ENCODE results near the gene HOXD9. TPM values are rescaled to one million over a fixed set of nuclear protein-coding genes. Genes with fewer than 3 reads are reported as not detected.

Gene HOXD9
- total RNA-seq, 4 donors from 2014 or later: 2.7 to 13.3 (median 7.5) TPM

DNA sequence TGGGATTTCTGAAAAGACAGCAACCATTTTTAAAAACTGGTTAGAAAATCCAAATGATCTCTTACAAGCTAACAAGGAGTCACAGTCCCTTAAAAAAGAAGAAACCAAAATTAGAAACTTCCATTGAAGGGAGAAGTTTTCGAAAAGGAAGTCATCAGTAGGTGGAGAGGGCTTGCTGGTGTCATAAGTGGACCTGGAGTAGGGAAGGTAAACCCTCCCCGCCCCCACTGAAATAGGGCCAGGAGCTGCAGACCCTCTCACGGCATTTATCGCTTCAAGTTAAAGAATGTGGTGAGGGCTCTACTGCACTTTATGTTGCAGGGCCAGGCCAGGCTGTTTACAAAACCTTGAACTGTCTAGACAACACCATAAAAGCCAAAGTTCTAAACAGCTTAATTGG, 12.6 kb upstream of the HOXD9 start:
- intact Hi-C loops (cut with DNase I; ENCODE audit: low total_unique reads): no loop called here
- Histone ChIP-seq H3K4me3 (no peak overlapping the region), H3K4me1 (peaks cover 8 to 38% (median 16%) of the 10 kb centered on the region in 4 donors), H3K9me3 (no peaks in the 10 kb centered on the region), H3K36me3 (no peaks in the 10 kb centered on the region), H3K27ac (peak overlapping the region in 2 of 4 donors; percentile 69 to 73), H3K27me3 (peaks cover 98% of the 10 kb centered on the region)
- 39% methylated on average over 4 of the region's 4 CpGs; no CpG with 5 or more reads in 1 of the 2 donors for WGBS, 2 donors (ENCODE audit: low coverage in 1 of 2)
- in situ Hi-C loops (cut with MboI; ENCODE audit: low pct_ligation_motif_present in 1 of 4, low pct_unique_long_range_greater_than_20kb in 1 of 4, low sequenced_read_pairs in 3 of 4): loop anchor here in 3 of 4 donors (25.0 kb wide), 2 partner anchors 702 to 1027 kb away; no protein-coding TSS in a partner anchor
- TF ChIP-seq POLR2A (IDR thresholded peaks at IDR 0.05): no peak
- no peak for TF ChIP-seq EP300 (IDR thresholded peaks at IDR 0.05; ENCODE audit: low read depth)
- TF ChIP-seq, protein P1, sequence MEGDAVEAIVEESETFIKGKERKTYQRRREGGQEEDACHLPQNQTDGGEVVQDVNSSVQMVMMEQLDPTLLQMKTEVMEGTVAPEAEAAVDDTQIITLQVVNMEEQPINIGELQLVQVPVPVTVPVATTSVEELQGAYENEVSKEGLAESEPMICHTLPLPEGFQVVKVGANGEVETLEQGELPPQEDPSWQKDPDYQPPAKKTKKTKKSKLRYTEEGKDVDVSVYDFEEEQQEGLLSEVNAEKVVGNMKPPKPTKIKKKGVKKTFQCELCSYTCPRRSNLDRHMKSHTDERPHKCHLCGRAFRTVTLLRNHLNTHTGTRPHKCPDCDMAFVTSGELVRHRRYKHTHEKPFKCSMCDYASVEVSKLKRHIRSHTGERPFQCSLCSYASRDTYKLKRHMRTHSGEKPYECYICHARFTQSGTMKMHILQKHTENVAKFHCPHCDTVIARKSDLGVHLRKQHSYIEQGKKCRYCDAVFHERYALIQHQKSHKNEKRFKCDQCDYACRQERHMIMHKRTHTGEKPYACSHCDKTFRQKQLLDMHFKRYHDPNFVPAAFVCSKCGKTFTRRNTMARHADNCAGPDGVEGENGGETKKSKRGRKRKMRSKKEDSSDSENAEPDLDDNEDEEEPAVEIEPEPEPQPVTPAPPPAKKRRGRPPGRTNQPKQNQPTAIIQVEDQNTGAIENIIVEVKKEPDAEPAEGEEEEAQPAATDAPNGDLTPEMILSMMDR (IDR thresholded peaks at IDR 0.05): no peak
- TF ChIP-seq POLR2AphosphoS5 (IDR thresholded peaks at IDR 0.05): no peak
- no peak for DNase-seq

DNA sequence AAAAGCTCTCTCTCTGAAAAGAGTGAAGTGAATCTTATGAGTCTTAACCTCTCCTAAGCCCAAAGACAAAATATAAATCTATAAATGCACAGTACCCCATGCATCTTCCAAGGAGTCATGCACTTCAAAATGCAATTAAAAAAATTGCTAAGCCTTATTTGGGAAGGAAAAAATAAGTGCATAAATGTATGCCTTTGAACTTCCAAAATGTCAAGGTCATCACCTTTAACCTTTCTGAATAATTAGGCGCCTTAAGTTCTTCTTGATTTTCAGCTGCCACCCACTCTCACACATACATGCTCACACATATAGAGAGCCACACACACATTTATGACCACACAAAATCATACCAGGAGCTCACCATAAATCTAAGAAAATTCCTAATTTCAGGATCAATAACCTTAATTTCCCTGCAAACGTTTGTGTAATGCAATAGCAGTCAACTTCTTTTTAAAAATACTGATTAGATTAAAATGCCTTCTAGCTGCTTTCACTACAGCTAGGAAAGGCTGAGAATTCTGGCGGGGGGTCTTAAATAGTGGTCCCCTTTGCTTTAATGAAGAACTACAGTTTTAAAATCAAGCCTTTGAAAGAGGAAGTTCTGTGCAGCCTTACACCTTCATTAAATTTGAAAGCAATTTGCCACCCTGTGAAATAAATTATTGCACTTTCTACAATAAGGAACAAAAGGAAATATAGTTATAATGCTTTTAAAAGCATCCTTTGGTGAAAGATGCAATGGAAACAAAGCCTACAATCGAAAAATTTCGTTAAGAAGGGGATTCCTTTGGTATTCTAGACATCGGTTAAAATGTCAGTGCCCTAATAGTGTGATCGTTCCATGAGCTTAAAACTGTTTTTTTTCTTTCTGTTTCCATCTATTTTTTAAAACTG, 11.9 kb upstream of the HOXD9 start:
- Histone ChIP-seq H3K4me1 (peaks cover 8 to 38% (median 16%) of the 10 kb centered on the region in 4 donors), H3K9me3 (no peaks in the 10 kb centered on the region), H3K36me3 (no peaks in the 10 kb centered on the region), H3K27me3 (peaks cover 98% of the 10 kb centered on the region), H3K4me3 (no peak overlapping the region), H3K27ac (peak overlapping the region in 2 of 4 donors; percentile 69 to 73)
- 30 to 39% methylated on average over 7 of the region's 7 CpGs for WGBS, 2 donors (ENCODE audit: low coverage in 1 of 2)
- TF ChIP-seq EP300 (IDR thresholded peaks at IDR 0.05; ENCODE audit: low read depth) (no peak), POLR2A (IDR thresholded peaks at IDR 0.05) (no peak), POLR2AphosphoS5 (IDR thresholded peaks at IDR 0.05) (peak in 1 of 3 donors; percentile 25)
- TF ChIP-seq, protein P1 (IDR thresholded peaks at IDR 0.05): no peak
- intact Hi-C loops (cut with DNase I; ENCODE audit: low total_unique reads): no loop called here
- in situ Hi-C loops (cut with MboI; ENCODE audit: low pct_ligation_motif_present in 1 of 4, low pct_unique_long_range_greater_than_20kb in 1 of 4, low sequenced_read_pairs in 3 of 4): loop anchor here in 3 of 4 donors (25.0 kb wide), 2 partner anchors 702 to 1027 kb away; no protein-coding TSS in a partner anchor
- no peak for DNase-seq

DNA sequence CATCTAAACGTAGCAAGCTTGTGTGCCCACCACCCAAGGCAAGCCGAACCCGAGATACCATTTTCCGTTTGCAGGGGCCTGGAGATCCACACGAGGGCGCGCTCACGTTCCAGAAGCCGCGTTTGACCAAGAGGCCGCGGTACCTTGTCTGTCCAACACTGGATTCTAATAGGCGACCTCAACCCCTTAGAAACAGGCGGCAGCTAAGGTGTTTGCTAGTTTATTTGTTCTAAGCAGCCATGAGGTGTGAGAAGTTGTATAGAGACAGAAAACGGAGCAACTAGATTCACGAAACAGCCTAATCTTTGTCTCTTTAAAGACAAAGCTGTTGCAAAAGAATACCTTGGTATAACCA, 11.2 kb upstream of the HOXD9 start:
- no peak for TF ChIP-seq POLR2A (IDR thresholded peaks at IDR 0.05)
- TF ChIP-seq, protein P1 (IDR thresholded peaks at IDR 0.05): peak; percentile 56 to 68 (median 58)
- intact Hi-C loops (cut with DNase I; ENCODE audit: low total_unique reads) (no loop called here), in situ Hi-C loops (cut with MboI; ENCODE audit: low pct_ligation_motif_present in 1 of 4, low pct_unique_long_range_greater_than_20kb in 1 of 4, low sequenced_read_pairs in 3 of 4) (loop anchor here in 3 of 4 donors (25.0 kb wide), 2 partner anchors 701 to 1026 kb away; no protein-coding TSS in a partner anchor)
- Histone ChIP-seq H3K4me1 (peaks cover 8 to 43% (median 16%) of the 10 kb centered on the region in 4 donors), H3K9me3 (no peaks in the 10 kb centered on the region), H3K36me3 (no peaks in the 10 kb centered on the region), H3K27me3 (peaks cover 98% of the 10 kb centered on the region), H3K4me3 (no peak overlapping the region), H3K27ac (peak overlapping the region in 2 of 4 donors; percentile 37 to 69)
- 2 to 4% methylated on average over 14 to 16 of the region's 16 CpGs for WGBS, 2 donors (ENCODE audit: low coverage in 1 of 2)
- peak; percentile 69 for DNase-seq

DNA sequence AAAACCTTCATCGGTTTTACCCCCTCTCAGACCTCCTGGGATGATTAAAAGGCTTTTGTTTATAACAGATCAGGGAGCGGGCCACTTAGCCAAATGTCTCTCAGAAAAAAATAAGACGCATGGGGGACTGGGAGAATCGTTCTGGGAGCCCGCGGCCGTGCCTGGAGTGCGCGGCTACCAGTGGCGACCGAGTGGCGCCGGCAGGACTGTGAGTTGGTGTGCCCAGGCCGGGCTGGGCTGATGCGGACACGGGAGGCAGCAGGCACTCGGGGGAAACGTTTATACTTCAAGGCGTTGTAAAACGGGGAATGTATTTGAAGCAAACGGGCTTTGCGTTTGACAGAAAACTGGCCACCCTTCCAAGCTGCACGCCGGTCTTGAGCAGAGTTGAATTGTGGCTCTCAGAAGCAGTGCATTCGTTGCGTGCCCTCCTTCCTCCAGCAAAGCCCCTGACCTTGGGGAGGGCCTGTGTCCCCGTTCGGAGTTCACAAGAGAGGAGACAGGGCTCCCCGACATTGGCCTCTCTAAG, 10.6 kb upstream of the HOXD9 start:
- peak overlapping the region in 2 of 4 donors; percentile 37 to 69 for H3K27ac ChIP-seq
- intact Hi-C loops (cut with DNase I; ENCODE audit: low total_unique reads) (no loop called here), in situ Hi-C loops (cut with MboI; ENCODE audit: low pct_ligation_motif_present in 1 of 4, low pct_unique_long_range_greater_than_20kb in 1 of 4, low sequenced_read_pairs in 3 of 4) (loop anchor here in 3 of 4 donors (25.0 kb wide), 2 partner anchors 700 to 1025 kb away; no protein-coding TSS in a partner anchor)
- 35 to 37% methylated on average over 21 to 28 of the region's 29 CpGs for WGBS, 2 donors (ENCODE audit: low coverage in 1 of 2)
- H3K4me1 ChIP-seq: peaks cover 7 to 37% (median 11%) of the 10 kb centered on the region in 4 donors
- no peaks in the 10 kb centered on the region for H3K36me3 ChIP-seq
- TF ChIP-seq POLR2AphosphoS5 (IDR thresholded peaks at IDR 0.05): no peak
- no peak for TF ChIP-seq POLR2A (IDR thresholded peaks at IDR 0.05)
- no peak for TF ChIP-seq EP300 (IDR thresholded peaks at IDR 0.05; ENCODE audit: low read depth)
- TF ChIP-seq, protein P1 (IDR thresholded peaks at IDR 0.05): no peak
- H3K27me3 ChIP-seq: peaks cover 98% of the 10 kb centered on the region
- H3K4me3 ChIP-seq: peak overlapping the region in 1 of 4 donors; percentile 18
- no peaks in the 10 kb centered on the region for H3K9me3 ChIP-seq
- no peak for DNase-seq

Measured in transverse colon (tissue), 4 donors.